ENCODE data around the gene AKAP13. TPM values are rescaled to one million over a fixed set of nuclear protein-coding genes. Genes with fewer than 3 reads are reported as not detected.

The AKAP13 gene
- total RNA-seq, 1 experiment from 2014 or later: 49.6 TPM

DNA sequence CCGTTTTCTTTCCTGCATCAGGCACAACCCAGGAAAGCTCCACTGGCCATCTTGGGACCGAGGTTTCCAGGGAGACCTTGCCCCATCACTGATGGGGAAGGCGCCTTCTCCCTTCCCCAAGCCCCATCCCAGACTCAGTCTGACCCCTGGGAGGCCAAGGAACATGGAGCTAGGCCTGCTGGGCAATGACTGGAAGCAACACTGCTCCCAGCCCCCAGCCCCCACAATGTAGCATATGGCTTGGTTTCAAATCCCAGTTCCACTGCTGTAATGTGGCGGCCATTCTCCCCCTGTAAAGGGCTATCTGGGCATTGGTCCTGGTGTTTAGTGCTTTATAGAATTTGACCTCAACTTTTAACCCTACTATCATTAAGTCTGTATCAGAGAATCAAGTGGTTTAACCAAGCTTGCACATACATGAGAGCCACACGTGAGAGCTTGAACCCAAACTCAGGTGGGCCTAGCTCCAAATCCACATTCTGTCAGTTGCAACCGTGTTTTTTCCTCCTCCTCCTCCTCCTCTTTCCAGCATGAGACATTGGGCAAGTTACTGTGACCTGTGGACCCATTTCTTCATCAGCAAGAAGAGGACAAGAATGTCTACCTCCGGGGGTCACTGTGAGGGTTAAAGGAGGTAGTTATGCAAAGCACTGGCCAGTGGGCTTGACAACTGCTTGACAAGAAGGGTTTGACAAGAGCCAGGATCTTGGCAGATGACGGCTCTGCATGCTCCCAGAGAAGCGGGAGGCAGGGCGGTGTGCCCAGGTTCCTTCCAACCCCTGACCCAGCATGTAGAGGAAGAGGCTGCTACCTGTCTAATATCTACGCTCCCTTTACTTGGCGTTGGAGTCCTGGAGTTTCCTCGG lies 376.9 kb downstream of the AKAP13 start:
- H3K4me3 ChIP-seq (ENCODE audit: low read depth, low read length): no peak overlapping the region
- Mint-ChIP-seq H3K36me3 (ENCODE audit: insufficient read depth, unreplicated experiment) (peaks cover 48% of the 10 kb centered on the region), H3K9me3 (ENCODE audit: unreplicated experiment) (no peaks in the 10 kb centered on the region), H3K4me1 (ENCODE audit: low read depth, unreplicated experiment) (no peaks in the 10 kb centered on the region), H3K4me3 (ENCODE audit: unreplicated experiment) (no peak overlapping the region), H3K27ac (ENCODE audit: unreplicated experiment) (no peak overlapping the region), H3K27me3 (ENCODE audit: insufficient read depth, unreplicated experiment) (no peaks in the 10 kb centered on the region)
- H3K9me3 ChIP-seq: no peaks in the 10 kb centered on the region
- POLR2A ChIA-PET: interaction anchor here (0.6 kb wide), 1 partner anchor 522 kb away, joined by 3 read pairs; no protein-coding TSS in a partner anchor
- CTCF ChIA-PET: no interaction called here
- no peaks in the 10 kb centered on the region for H3K4me1 ChIP-seq
- peak in 1 of 2 experiments; percentile 27 for DNase-seq
- no TSS peak for BruUV-seq (replicated peaks)
- TF ChIP-seq, protein P1, sequence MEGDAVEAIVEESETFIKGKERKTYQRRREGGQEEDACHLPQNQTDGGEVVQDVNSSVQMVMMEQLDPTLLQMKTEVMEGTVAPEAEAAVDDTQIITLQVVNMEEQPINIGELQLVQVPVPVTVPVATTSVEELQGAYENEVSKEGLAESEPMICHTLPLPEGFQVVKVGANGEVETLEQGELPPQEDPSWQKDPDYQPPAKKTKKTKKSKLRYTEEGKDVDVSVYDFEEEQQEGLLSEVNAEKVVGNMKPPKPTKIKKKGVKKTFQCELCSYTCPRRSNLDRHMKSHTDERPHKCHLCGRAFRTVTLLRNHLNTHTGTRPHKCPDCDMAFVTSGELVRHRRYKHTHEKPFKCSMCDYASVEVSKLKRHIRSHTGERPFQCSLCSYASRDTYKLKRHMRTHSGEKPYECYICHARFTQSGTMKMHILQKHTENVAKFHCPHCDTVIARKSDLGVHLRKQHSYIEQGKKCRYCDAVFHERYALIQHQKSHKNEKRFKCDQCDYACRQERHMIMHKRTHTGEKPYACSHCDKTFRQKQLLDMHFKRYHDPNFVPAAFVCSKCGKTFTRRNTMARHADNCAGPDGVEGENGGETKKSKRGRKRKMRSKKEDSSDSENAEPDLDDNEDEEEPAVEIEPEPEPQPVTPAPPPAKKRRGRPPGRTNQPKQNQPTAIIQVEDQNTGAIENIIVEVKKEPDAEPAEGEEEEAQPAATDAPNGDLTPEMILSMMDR (IDR thresholded peaks at IDR 0.05; ENCODE audit: insufficient read depth in 1 of 2, low read depth in 1 of 2, low read length in 1 of 2, severe bottlenecking in 1 of 2, unreplicated experiment in 1 of 2): no peak
- H3K36me3 ChIP-seq (ENCODE audit: control insufficient read depth, insufficient read depth, low read length): no peaks in the 10 kb centered on the region; the same call in 1 of the 2 replicates
- no peaks in the 10 kb centered on the region for H3K27me3 ChIP-seq (replicated peaks; ENCODE audit: control insufficient read depth, insufficient read depth, low read length)
- intact Hi-C loops (cut with micrococcal nuclease; ENCODE audit: unreplicated experiment): no loop called here

DNA sequence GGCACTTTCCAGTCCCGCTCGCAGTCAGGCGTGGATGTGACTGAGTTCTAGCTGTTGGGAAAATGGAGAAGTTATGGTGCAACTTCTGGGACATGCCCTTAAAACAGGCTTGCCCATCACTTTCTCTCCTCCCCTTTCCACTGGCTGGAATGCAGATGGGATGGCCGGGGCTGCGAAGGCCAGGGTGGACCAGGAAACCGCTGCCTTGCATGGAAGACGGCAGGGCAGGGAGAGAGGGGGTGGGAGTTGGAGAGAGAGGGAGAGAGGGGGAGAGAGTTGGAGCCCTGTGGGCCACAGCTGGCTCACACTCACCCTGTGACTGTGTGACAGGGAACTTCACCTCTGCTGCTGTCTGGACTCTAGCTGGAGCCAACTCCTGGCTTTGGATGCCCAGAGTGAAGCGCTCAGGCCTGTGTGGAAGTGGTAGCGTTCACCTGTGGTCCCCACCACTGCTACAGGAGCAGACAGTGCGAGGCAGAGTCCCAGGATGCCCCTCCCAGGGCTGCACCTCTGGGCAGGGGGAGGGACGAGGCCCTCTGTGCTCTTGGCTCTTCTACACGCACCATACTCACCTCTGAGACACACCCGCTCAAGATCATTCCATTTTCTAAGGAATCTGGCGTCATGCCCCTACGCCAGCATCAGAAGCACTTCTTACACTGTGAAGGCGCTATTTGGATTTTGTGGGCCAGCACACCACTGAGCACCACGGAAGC lies 377.7 kb downstream of the AKAP13 start:
- Mint-ChIP-seq H3K27me3 (ENCODE audit: insufficient read depth, unreplicated experiment) (no peaks in the 10 kb centered on the region), H3K9me3 (ENCODE audit: unreplicated experiment) (no peaks in the 10 kb centered on the region), H3K36me3 (ENCODE audit: insufficient read depth, unreplicated experiment) (peaks cover 45% of the 10 kb centered on the region), H3K4me1 (ENCODE audit: low read depth, unreplicated experiment) (no peaks in the 10 kb centered on the region), H3K27ac (ENCODE audit: unreplicated experiment) (no peak overlapping the region), H3K4me3 (ENCODE audit: unreplicated experiment) (no peak overlapping the region)
- H3K4me1 ChIP-seq: no peaks in the 10 kb centered on the region
- ChIA-PET POLR2A (no interaction called here), CTCF (no interaction called here)
- intact Hi-C loops (cut with micrococcal nuclease; ENCODE audit: unreplicated experiment): no loop called here
- H3K9me3 ChIP-seq: no peaks in the 10 kb centered on the region
- BruUV-seq (replicated peaks): no TSS peak
- TF ChIP-seq, protein P1 (IDR thresholded peaks at IDR 0.05; ENCODE audit: insufficient read depth in 1 of 2, low read depth in 1 of 2, low read length in 1 of 2, severe bottlenecking in 1 of 2, unreplicated experiment in 1 of 2): no peak
- H3K36me3 ChIP-seq (ENCODE audit: control insufficient read depth, insufficient read depth, low read length): no peaks in the 10 kb centered on the region; the same call in 1 of the 2 replicates
- DNase-seq: no peak
- no peak overlapping the region for H3K4me3 ChIP-seq (ENCODE audit: low read depth, low read length)
- H3K27me3 ChIP-seq (replicated peaks; ENCODE audit: control insufficient read depth, insufficient read depth, low read length): no peaks in the 10 kb centered on the region

DNA sequence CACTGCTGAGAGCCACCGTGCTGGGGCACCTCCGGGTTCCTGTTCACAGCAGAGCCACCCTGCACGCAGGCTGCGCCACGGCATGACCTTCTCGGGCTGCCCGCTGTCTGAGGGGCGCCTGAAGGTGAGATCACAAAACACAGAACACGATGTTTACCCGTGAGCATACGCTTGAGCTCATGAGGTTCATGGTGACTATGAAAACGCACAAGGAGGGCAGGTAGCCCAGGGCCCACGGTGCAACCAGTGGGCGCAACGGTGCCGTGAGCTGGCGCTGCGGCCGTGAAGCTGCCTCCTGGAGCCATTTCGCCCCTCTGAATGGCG lies 378.2 kb downstream of the AKAP13 start:
- CTCF ChIA-PET: no interaction called here
- DNase-seq: no peak
- intact Hi-C loops (cut with micrococcal nuclease; ENCODE audit: unreplicated experiment): no loop called here
- TF ChIP-seq, protein P1 (IDR thresholded peaks at IDR 0.05; ENCODE audit: insufficient read depth in 1 of 2, low read depth in 1 of 2, low read length in 1 of 2, severe bottlenecking in 1 of 2, unreplicated experiment in 1 of 2): no peak
- H3K4me3 ChIP-seq (ENCODE audit: low read depth, low read length): no peak overlapping the region
- H3K4me1 Mint-ChIP-seq (ENCODE audit: low read depth, unreplicated experiment): no peaks in the 10 kb centered on the region
- no TSS peak for BruUV-seq (replicated peaks)
- no peaks in the 10 kb centered on the region; the same call in none of the 2 replicates for H3K36me3 ChIP-seq (ENCODE audit: control insufficient read depth, insufficient read depth, low read length)
- H3K27me3 Mint-ChIP-seq (ENCODE audit: insufficient read depth, unreplicated experiment): no peaks in the 10 kb centered on the region
- no peaks in the 10 kb centered on the region for H3K4me1 ChIP-seq
- H3K27ac Mint-ChIP-seq (ENCODE audit: unreplicated experiment): no peak overlapping the region
- H3K36me3 Mint-ChIP-seq (ENCODE audit: insufficient read depth, unreplicated experiment): peaks cover 40% of the 10 kb centered on the region
- no peaks in the 10 kb centered on the region for H3K27me3 ChIP-seq (replicated peaks; ENCODE audit: control insufficient read depth, insufficient read depth, low read length)
- no peaks in the 10 kb centered on the region for H3K9me3 Mint-ChIP-seq (ENCODE audit: unreplicated experiment)
- H3K9me3 ChIP-seq: no peaks in the 10 kb centered on the region
- H3K4me3 Mint-ChIP-seq (ENCODE audit: unreplicated experiment): no peak overlapping the region
- POLR2A ChIA-PET: no interaction called here
